Measurements from ENCODE around the gene MORN5.

The MORN5 gene

GRCh38 chr9:122215663-122216062, 56.0 kb downstream of the MORN5 start:
- no peak for DNase-seq
- Histone ChIP-seq H3K36me3 (no peaks in the 10 kb centered on the region), H3K4me3 (ENCODE audit: low read depth, low read length) (no peak overlapping the region), H3K27ac (no peak overlapping the region), H3K9me3 (ENCODE audit: severe bottlenecking) (peaks cover 3% of the 10 kb centered on the region), H3K27me3 (ENCODE audit: insufficient read depth, low read depth, severe bottlenecking) (peaks cover 93% of the 10 kb centered on the region)
- TF ChIP-seq CTCF (IDR thresholded peaks at IDR 0.05; ENCODE audit: low read depth, low read length) = no peak

GRCh38 chr9:122216138-122216797, 56.6 kb downstream of the MORN5 start:
- Histone ChIP-seq H3K9me3 (ENCODE audit: severe bottlenecking) (peaks cover 3% of the 10 kb centered on the region), H3K27ac (no peak overlapping the region), H3K4me3 (ENCODE audit: low read depth, low read length) (no peak overlapping the region), H3K27me3 (ENCODE audit: insufficient read depth, low read depth, severe bottlenecking) (peaks cover 96% of the 10 kb centered on the region), H3K36me3 (no peaks in the 10 kb centered on the region)
- DNase-seq = no peak
- no peak for TF ChIP-seq CTCF (IDR thresholded peaks at IDR 0.05; ENCODE audit: low read depth, low read length)

DNA sequence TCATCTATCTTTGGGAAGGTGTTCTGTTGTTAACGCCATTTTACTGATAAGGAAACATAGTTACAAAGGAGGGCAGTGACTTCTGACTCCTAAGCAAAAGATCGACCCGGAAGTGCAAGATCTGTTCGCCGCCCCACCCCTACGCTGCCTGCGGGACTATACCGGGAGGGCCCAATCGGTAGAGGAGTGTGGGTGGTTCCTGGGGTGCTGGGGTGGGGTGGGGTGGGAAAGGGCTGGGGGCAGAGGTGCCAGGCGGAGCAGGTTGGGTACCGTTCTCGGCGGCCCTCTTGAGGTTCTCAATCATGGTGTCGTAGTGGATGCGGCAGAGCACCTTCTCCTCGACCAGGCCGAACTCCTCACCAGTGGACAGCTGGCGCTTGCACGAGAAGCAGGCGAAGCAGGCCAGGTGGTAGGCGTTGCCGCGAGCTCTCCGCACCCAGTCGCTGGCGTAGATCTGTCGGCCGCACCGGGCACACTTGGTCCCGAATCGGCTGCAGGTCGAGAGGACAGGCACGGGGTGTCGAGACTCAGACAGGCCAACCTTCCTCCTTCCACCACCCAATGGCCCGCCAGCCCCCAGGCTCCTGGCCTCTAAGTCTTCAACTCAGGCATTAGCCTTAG, 57.2 kb downstream of the MORN5 start:
- Histone ChIP-seq H3K4me3 (ENCODE audit: low read depth, low read length) (no peak overlapping the region), H3K36me3 (no peaks in the 10 kb centered on the region), H3K27ac (no peak overlapping the region), H3K27me3 (ENCODE audit: insufficient read depth, low read depth, severe bottlenecking) (peaks cover 96% of the 10 kb centered on the region), H3K9me3 (ENCODE audit: severe bottlenecking) (peaks cover 3% of the 10 kb centered on the region)
- no peak for TF ChIP-seq CTCF (IDR thresholded peaks at IDR 0.05; ENCODE audit: low read depth, low read length)
- no peak for DNase-seq

- DNase-seq = no peak
- H3K27me3 ChIP-seq (ENCODE audit: insufficient read depth, low read depth, severe bottlenecking) = peaks cover 96% of the 10 kb centered on the region
- H3K27ac ChIP-seq = no peak overlapping the region
- TF ChIP-seq CTCF (IDR thresholded peaks at IDR 0.05; ENCODE audit: low read depth, low read length) = no peak
- no peaks in the 10 kb centered on the region for H3K36me3 ChIP-seq
- H3K4me3 ChIP-seq (ENCODE audit: low read depth, low read length) = no peak overlapping the region
- H3K9me3 ChIP-seq (ENCODE audit: severe bottlenecking) = peaks cover 3% of the 10 kb centered on the region
Observed at GRCh38 chr9:122217640-122218039, 57.9 kb downstream of the MORN5 start.

DNA sequence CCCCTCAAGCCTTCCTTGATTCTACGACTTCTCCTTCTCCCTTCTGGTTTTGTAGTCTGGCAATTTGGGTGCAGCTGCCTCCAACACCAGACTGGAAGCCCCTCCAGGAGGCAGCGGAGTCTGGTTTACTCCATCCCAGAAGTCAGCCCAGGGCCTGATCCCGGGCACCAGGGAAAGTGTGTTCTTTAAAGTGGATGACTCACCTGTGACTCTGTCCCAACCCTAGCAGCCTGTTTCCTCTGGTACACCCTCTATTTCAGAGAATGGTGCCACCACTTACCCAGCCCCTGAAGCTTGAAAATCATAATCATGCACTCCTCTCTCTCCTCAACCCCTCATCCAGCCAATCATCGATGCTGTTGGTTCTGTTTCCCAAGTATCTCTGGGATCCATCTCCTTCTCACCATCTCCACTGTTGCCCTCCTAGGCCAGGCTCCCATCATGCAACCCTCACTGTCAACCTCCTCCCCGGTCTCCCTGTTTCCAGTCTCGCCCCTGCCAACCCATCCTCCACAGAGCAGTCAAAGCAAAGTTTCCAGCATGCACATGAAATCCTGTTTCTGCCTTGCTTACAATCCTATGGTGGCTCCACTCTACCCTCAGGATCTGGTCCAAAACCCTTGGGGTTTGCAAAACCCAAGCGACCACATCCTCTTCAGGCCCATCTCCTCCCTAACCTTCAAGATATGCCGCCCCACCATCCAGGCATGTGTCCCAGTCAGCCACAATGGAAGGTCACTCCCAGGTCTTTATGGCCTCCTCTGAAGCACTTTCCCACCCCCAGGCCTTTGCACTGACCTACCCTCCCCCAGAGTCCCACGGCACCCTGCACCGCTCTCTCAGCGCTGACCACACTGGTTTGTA, 58.6 kb downstream of the MORN5 start:
- peaks cover 96% of the 10 kb centered on the region for H3K27me3 ChIP-seq (ENCODE audit: insufficient read depth, low read depth, severe bottlenecking)
- TF ChIP-seq CTCF (IDR thresholded peaks at IDR 0.05; ENCODE audit: low read depth, low read length) = no peak

More for the DNA sequence above, 58.6 kb downstream of the MORN5 start:
- H3K4me3 ChIP-seq (ENCODE audit: low read depth, low read length) = no peak overlapping the region
- no peaks in the 10 kb centered on the region for H3K36me3 ChIP-seq
- no peak overlapping the region for H3K27ac ChIP-seq
- no peak for DNase-seq
- peaks cover 2% of the 10 kb centered on the region for H3K9me3 ChIP-seq (ENCODE audit: severe bottlenecking)
